Lung (tissue), 12 donors: ENCODE results near the gene GFAP. TPM values are rescaled to one million over a fixed set of nuclear protein-coding genes. Genes with fewer than 3 reads are reported as not detected.

Experiments
- ATAC-seq: fragments of 200-7000 bp; cut with Tn5 transposase; one replicate; pipeline ENCODE4 v1.9.1; 2020; ENCODE audit warnings: moderate number of reproducible peaks; ENCODE audit not compliant: insufficient read depth, low FRiP score
- DNase-seq, 3 donors: peaks; one replicate each; pipeline ENCODE4 v3.0.0-alpha.2; 2013 to 2017
- H3K27ac ChIP-seq, 2 donors: one replicate each; pipeline ENCODE4 v1.5.1; 2013; ENCODE audit warnings: mild to moderate bottlenecking in 2 of 2, moderate library complexity in 2 of 2, control low read depth in 1 of 2, inconsistent platforms in 1 of 2, low read depth in 1 of 2, low read length in 1 of 2
- H3K27me3 ChIP-seq, 3 donors: one replicate each; pipeline ENCODE4 v1.5.1; 2013; ENCODE audit warnings: low read length in 2 of 3; ENCODE audit not compliant: control insufficient read depth in 3 of 3, insufficient read depth in 3 of 3
- H3K36me3 ChIP-seq, 4 donors: one replicate each; pipeline ENCODE4 v1.5.1; 2013; ENCODE audit warnings: low read length in 4 of 4, mild to moderate bottlenecking in 1 of 4, moderate library complexity in 1 of 4; ENCODE audit not compliant: control insufficient read depth in 4 of 4, insufficient read depth in 4 of 4
- H3K4me1 ChIP-seq, 5 donors: one replicate each; pipeline ENCODE4 v1.5.1; 2013; ENCODE audit warnings: low read length in 5 of 5, mild to moderate bottlenecking in 2 of 5, moderate library complexity in 1 of 5; ENCODE audit not compliant: control insufficient read depth in 5 of 5, insufficient read depth in 5 of 5
- H3K4me3 ChIP-seq: one replicate; pipeline ENCODE4 v1.5.1; 2013; ENCODE audit warnings: mild to moderate bottlenecking, control low read depth, moderate library complexity
- H3K9ac ChIP-seq, 2 donors: one replicate each; pipeline ENCODE4 v1.5.1; 2013; ENCODE audit warnings: low read length in 2 of 2, control low read depth in 1 of 2; ENCODE audit not compliant: insufficient read depth in 1 of 2
- H3K9me3 ChIP-seq, 4 donors: one replicate each; pipeline ENCODE4 v1.5.1; 2013; ENCODE audit warnings: low read length in 3 of 4, mild to moderate bottlenecking in 1 of 4, moderate library complexity in 1 of 4; ENCODE audit not compliant: control insufficient read depth in 4 of 4, insufficient read depth in 3 of 4
- WGBS, 2 donors: extraction: QIAGEN DNeasy Blood & Tissue Kit; methylation state at CpG; one replicate each; pipeline ENCODE4 v1.1.7; 2013; 5-methylcytosine and 5-hydroxymethylcytosine counted together
- polyA plus RNA-seq, 2 donors: library from polyadenylated mRNA; stranded (reverse); fragments of 200-250 nt; gene quantifications; one replicate each; pipeline ENCODE4 v1.2.1, GENCODE V29; 2013
- total RNA-seq, 2 donors: library from RNA; depleted of rRNA in 1 of 2; stranded (reverse); fragments of >200 nt in 1 of 2; gene quantifications; one replicate each; pipeline ENCODE4 v1.2.1, GENCODE V29; 2014 to 2021
- TF ChIP-seq, protein P1 (sequence below): IDR thresholded peaks from 2 replicates; pipeline ENCODE4 v1.5.1; 2012; ENCODE audit warnings: mild to moderate bottlenecking; ENCODE audit errors: control extremely low read depth, extremely low read depth
- donor health status: control.
- donor health status: control.
- donor health status: Bipolar disorder and iron deficiency.
- donor health status: healthy.
- donor health status: DM: yes; HTN: yes; CAD: no.

GFAP gene
- total and polyA plus RNA-seq, 4 donors = 0.25 to 0.88 (median 0.34) TPM

DNA sequence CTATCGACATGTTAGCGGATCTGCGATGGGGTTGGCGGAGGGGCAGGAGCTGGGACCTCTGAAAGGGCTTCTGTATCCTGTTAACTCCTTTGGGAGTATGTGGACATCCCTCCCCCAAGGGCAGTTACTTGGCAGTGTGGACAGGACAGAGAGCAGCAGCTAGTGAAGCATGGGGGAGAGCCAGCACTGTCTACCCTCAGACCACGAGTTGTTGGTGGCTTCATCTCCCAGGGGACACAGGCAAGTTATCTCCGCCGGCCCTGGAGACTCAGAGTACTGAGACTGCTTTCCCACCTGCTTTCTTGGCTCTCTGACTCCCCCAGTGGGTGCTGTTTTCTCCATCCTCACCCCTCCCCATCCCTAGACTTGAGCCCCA lies 5.3 kb upstream of the GFAP start:
- WGBS, 2 donors = 75 to 76% methylated on average over 7 of the region's 7 CpGs
- ATAC-seq (no peak), DNase-seq (no peak)
- no peak overlapping the region for H3K4me3 ChIP-seq
- H3K9me3 ChIP-seq = no peaks in the 10 kb centered on the region
- no peaks in the 10 kb centered on the region for H3K36me3 ChIP-seq
- H3K27ac ChIP-seq = no peak overlapping the region
- TF ChIP-seq, protein P1, sequence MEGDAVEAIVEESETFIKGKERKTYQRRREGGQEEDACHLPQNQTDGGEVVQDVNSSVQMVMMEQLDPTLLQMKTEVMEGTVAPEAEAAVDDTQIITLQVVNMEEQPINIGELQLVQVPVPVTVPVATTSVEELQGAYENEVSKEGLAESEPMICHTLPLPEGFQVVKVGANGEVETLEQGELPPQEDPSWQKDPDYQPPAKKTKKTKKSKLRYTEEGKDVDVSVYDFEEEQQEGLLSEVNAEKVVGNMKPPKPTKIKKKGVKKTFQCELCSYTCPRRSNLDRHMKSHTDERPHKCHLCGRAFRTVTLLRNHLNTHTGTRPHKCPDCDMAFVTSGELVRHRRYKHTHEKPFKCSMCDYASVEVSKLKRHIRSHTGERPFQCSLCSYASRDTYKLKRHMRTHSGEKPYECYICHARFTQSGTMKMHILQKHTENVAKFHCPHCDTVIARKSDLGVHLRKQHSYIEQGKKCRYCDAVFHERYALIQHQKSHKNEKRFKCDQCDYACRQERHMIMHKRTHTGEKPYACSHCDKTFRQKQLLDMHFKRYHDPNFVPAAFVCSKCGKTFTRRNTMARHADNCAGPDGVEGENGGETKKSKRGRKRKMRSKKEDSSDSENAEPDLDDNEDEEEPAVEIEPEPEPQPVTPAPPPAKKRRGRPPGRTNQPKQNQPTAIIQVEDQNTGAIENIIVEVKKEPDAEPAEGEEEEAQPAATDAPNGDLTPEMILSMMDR = no peak
- H3K9ac ChIP-seq = no peak overlapping the region
- peaks cover 0 to 13% (median 0%) of the 10 kb centered on the region in 5 donors for H3K4me1 ChIP-seq
- H3K27me3 ChIP-seq = peaks cover 0 to 14% (median 0%) of the 10 kb centered on the region in 3 donors

- 16 to 22% methylated on average over 9 of the region's 9 CpGs for WGBS, 2 donors
- TF ChIP-seq, protein P1 = peak; percentile 79
- Histone ChIP-seq H3K27ac (no peak overlapping the region), H3K4me3 (no peak overlapping the region), H3K9me3 (no peaks in the 10 kb centered on the region), H3K27me3 (peaks cover 0 to 14% (median 0%) of the 10 kb centered on the region in 3 donors), H3K36me3 (no peaks in the 10 kb centered on the region), H3K9ac (no peak overlapping the region), H3K4me1 (peaks cover 0 to 13% (median 0%) of the 10 kb centered on the region in 5 donors)
- DNase-seq (peak; percentile 83 to 88 (median 85)), ATAC-seq (peak; percentile 79)
These were observed 4.7 kb upstream of the GFAP start for GRCh38 chr17:44919885-44920564.

DNA sequence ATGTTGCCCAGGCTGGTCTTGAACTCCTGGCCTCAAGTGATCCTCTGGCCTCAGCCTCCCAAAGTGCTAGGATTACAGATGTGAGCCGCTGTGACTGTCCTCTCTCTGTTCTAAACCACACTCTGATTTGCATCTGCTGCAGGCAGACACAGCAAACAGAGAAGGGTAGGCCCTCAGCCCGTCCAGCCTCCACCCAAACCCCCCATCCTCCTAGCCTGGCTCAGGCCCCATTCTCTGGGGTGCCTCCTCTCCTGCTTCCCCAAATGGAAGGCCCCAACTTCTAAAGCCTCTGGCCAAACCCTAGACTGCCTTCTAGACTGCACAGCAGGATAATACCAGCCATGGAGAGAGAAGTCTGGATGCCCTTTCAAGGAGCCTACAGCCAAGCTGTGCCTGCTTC lies 4.1 kb upstream of the GFAP start:
- no peak overlapping the region for H3K27ac ChIP-seq
- no peak for DNase-seq
- 74 to 78% methylated on average over 2 of the region's 2 CpGs for WGBS, 2 donors

More for the DNA sequence above, 4.1 kb upstream of the GFAP start:
- Histone ChIP-seq H3K9me3 (no peaks in the 10 kb centered on the region), H3K4me3 (no peak overlapping the region), H3K9ac (no peak overlapping the region), H3K4me1 (peaks cover 0 to 13% (median 0%) of the 10 kb centered on the region in 5 donors), H3K36me3 (no peaks in the 10 kb centered on the region), H3K27me3 (peaks cover 0 to 15% (median 0%) of the 10 kb centered on the region in 3 donors)
- TF ChIP-seq, protein P1 = no peak
- no peak for ATAC-seq
